GM12878 (cell line): ENCODE results near the gene GTSE1. TPM values are rescaled to one million over a fixed set of nuclear protein-coding genes. Genes with fewer than 3 reads are reported as not detected.

Source experiments
- ATF7 ChIP-seq: fragments of 450-650 bp; IDR thresholded peaks from 2 replicates; pipeline ENCODE4 v1.6.1; 2016; ENCODE audit warnings: low read depth, mild to moderate bottlenecking
- BMI1 ChIP-seq: fragments of 450-650 bp; IDR thresholded peaks from 2 replicates; pipeline ENCODE4 v1.6.1; 2016; ENCODE audit warnings: mild to moderate bottlenecking, moderate library complexity, borderline replicate concordance
- CBX5 ChIP-seq: sonication (generic); IDR thresholded peaks from 2 replicates; pipeline ENCODE4 v1.6.1; 2016; ENCODE audit warnings: low read depth, moderate library complexity, mild to moderate bottlenecking, inconsistent platforms
- CREM ChIP-seq: IDR thresholded peaks from 2 replicates; pipeline ENCODE4 v1.6.1; 2014; ENCODE audit warnings: antibody characterized with exemption, low read depth
- ESRRA ChIP-seq: IDR thresholded peaks from 2 replicates; pipeline ENCODE4 v1.6.1; 2012; ENCODE audit warnings: mild to moderate bottlenecking, low read length, improper control_type of control experiment
- FOS ChIP-seq: IDR thresholded peaks from 3 replicates; pipeline ENCODE4 v1.6.1; 2011; ENCODE audit warnings: borderline replicate concordance; ENCODE audit not compliant: insufficient read length; ENCODE audit errors: extremely low read depth
- GATAD2B ChIP-seq: fragments of 450-650 bp; conservative IDR thresholded peaks from 2 replicates; pipeline ENCODE4 v1.6.1; 2017; ENCODE audit warnings: low read depth, mild to moderate bottlenecking, moderate library complexity
- HDGF ChIP-seq: fragments of 450-650 bp; IDR thresholded peaks from 2 replicates; pipeline ENCODE4 v1.6.1; 2016; ENCODE audit warnings: antibody characterized with exemption
- IRF4 ChIP-seq: IDR thresholded peaks from 2 replicates; pipeline ENCODE4 v1.6.1; 2011; ENCODE audit warnings: low read depth, low read length
- MYC ChIP-seq: IDR thresholded peaks from 2 replicates; pipeline ENCODE4 v1.6.1; 2011; ENCODE audit warnings: mild to moderate bottlenecking, low read length, moderate library complexity, inconsistent platforms; ENCODE audit not compliant: insufficient read depth, insufficient replicate concordance, insufficient read length, severe bottlenecking
- NBN ChIP-seq: fragments of 450-650 bp; IDR thresholded peaks from 2 replicates; pipeline ENCODE4 v1.6.1; 2016
- NFIC ChIP-seq: IDR thresholded peaks from 2 replicates; pipeline ENCODE4 v1.6.1; 2012; ENCODE audit warnings: low read depth, mild to moderate bottlenecking, inconsistent platforms, low read length, moderate library complexity
- NFXL1 ChIP-seq: fragments of 450-650 bp; IDR thresholded peaks from 2 replicates; pipeline ENCODE4 v1.6.1; 2017; ENCODE audit warnings: antibody characterized with exemption, mild to moderate bottlenecking, borderline replicate concordance
- PML ChIP-seq: IDR thresholded peaks from 2 replicates; pipeline ENCODE4 v1.6.1; 2012; ENCODE audit warnings: low read length, inconsistent platforms
- POLR2A ChIP-seq: IDR thresholded peaks from 2 replicates; pipeline ENCODE4 v1.6.1; 2011; ENCODE audit warnings: low read depth, mild to moderate bottlenecking, low read length
- RB1 ChIP-seq: fragments of 450-650 bp; formaldehyde crosslinking; IDR thresholded peaks from 2 replicates; pipeline ENCODE4 v1.6.1; 2017; ENCODE audit warnings: mild to moderate bottlenecking, borderline replicate concordance
- SMARCA5 ChIP-seq: fragments of 450-650 bp; IDR thresholded peaks from 2 replicates; pipeline ENCODE4 v1.6.1; 2017; ENCODE audit warnings: mild to moderate bottlenecking
- TARDBP ChIP-seq: IDR thresholded peaks from 2 replicates; pipeline ENCODE4 v1.6.1; 2016; ENCODE audit warnings: borderline replicate concordance
- ZNF384 ChIP-seq: IDR thresholded peaks from 2 replicates; pipeline ENCODE4 v1.6.1; 2012; ENCODE audit warnings: low read depth, mild to moderate bottlenecking, low read length, improper control_type of control experiment, borderline replicate concordance
- ZNF622 ChIP-seq: fragments of 450-650 bp; IDR thresholded peaks from 2 replicates; pipeline ENCODE4 v1.6.1; 2017; ENCODE audit warnings: mild to moderate bottlenecking, inconsistent platforms
- polyA plus RNA-seq, 11 experiments: library from polyadenylated mRNA; depleted of rRNA in 4 of 11; unstranded in 6 of 11; stranded (reverse) in 5 of 11; fragments of >200 nt; fragmentation: Nextera tagmentation in 4 of 11; fragmentation: Illumina TruSeq in 1 of 11; extraction: Ambion mirVana in 4 of 11; extraction: Trizol in 1 of 11; gene quantifications; 1 replicate in 1 of 11; 2 replicates in 10 of 11; pipeline versions ENCODE4 v1.2.1 to v1.2.3, GENCODE V29; 2011 to 2016; ENCODE audit warnings: inconsistent platforms in 2 of 11, missing spikeins in 2 of 11, low read depth in 1 of 11
- total RNA-seq, 4 experiments: library from RNA; depleted of rRNA in 3 of 4; stranded (reverse); fragments of >200 nt in 3 of 4; fragmentation: Illumina TruSeq in 1 of 4; extraction: Trizol in 1 of 4; gene quantifications; 2 replicates each; pipeline versions ENCODE4 v1.2.1 to v1.2.3, GENCODE V29; 2013 to 2021
- TF ChIP-seq, protein P1 (sequence below), 3 experiments: IDR thresholded peaks in 2 of 3; conservative IDR thresholded peaks in 1 of 3; 2 replicates each; pipeline ENCODE4 v1.5.1; 2011; ENCODE audit warnings: low read depth in 3 of 3, low read length in 3 of 3, mild to moderate bottlenecking in 3 of 3, control low read depth in 2 of 3, moderate library complexity in 2 of 3, inconsistent platforms in 1 of 3, mixed read lengths in 1 of 3; ENCODE audit not compliant: control insufficient read depth in 2 of 3, insufficient read depth in 1 of 3; ENCODE audit errors: extremely low read depth in 1 of 3
- TF ChIP-seq, protein P2 (sequence below): IDR thresholded peaks from 2 replicates; pipeline ENCODE4 v1.6.1; 2011; ENCODE audit warnings: low read depth, mild to moderate bottlenecking, low read length, moderate library complexity, borderline replicate concordance; ENCODE audit errors: extremely low read depth
- TF ChIP-seq, protein P3 (sequence below): IDR thresholded peaks from 2 replicates; pipeline ENCODE4 v1.6.1; 2011; ENCODE audit warnings: borderline replicate concordance, low read depth, mild to moderate bottlenecking, moderate library complexity, low read length; ENCODE audit not compliant: insufficient read depth, poor library complexity, severe bottlenecking
- TF ChIP-seq, protein P4 (sequence below): IDR thresholded peaks from 2 replicates; pipeline ENCODE4 v1.6.1; 2012; ENCODE audit warnings: low read depth, low read length, improper control_type of control experiment
- TF ChIP-seq, protein P5 (sequence below): fragments of 450-650 bp; IDR thresholded peaks from 2 replicates; pipeline ENCODE4 v1.6.1; 2017; ENCODE audit warnings: borderline replicate concordance

Gene GTSE1
- total and polyA plus RNA-seq, 10 of the 15 experiments (the other 5 are each of a cell fraction or from before 2014, with no cell fraction given) = 6.6 to 46.2 (median 32.3) TPM

DNA sequence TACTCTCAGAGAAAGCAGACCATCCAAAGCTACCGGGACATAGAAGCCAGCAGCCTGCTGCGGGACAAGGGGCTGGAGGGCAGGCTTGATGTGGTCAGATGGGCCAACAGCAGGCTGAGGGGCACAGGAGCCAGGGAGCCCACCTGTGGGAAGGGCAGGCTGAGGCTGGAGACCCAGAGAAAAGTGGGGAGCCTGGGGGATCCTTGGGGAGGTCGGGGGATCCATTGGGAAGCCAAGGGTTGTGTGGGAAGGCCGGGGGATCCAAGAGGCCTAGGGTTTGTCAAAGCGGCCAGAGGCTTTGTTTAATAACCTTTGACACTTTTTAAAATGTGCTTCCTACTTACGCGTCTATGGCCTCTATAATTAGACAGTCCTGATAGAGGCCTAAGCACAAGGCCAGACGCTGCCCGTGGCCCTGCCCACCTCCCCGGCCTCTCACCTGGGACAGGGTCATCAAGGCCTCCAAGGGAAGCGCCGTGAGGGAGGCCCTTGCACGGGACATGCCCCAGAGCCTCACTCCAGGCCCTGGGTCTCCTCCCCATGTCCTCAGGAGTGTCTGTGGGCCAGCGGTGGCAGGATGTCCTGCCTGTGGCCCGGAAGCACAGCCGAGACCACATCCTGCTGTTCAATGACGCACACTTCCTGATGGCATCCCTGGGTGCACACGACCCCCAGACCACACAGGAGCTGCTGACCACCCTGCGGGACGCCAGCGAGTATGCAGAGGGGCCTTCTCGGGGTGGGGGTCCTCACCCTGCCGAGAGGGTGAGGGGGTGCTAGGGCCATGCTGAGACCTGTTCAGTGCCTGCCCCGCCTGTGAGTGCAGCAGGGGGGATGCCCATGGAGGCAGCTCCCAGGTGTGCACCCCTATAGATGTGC is 8.6 kb upstream of the GTSE1 start (continued):
- TF ChIP-seq, protein P1, sequence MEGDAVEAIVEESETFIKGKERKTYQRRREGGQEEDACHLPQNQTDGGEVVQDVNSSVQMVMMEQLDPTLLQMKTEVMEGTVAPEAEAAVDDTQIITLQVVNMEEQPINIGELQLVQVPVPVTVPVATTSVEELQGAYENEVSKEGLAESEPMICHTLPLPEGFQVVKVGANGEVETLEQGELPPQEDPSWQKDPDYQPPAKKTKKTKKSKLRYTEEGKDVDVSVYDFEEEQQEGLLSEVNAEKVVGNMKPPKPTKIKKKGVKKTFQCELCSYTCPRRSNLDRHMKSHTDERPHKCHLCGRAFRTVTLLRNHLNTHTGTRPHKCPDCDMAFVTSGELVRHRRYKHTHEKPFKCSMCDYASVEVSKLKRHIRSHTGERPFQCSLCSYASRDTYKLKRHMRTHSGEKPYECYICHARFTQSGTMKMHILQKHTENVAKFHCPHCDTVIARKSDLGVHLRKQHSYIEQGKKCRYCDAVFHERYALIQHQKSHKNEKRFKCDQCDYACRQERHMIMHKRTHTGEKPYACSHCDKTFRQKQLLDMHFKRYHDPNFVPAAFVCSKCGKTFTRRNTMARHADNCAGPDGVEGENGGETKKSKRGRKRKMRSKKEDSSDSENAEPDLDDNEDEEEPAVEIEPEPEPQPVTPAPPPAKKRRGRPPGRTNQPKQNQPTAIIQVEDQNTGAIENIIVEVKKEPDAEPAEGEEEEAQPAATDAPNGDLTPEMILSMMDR (IDR thresholded peaks at IDR 0.05 in 2 of 3, conservative IDR thresholded peaks at IDR 0.05 in 1 of 3; ENCODE audit: control insufficient read depth in 2 of 3, extremely low read depth in 1 of 3, insufficient read depth in 1 of 3, low read depth in 3 of 3, low read length in 3 of 3) = no peak
- TF ChIP-seq PML (peak; percentile 66; the same call in 1 of the 2 replicates), GATAD2B (peak; percentile 82; the same call in 1 of the 2 replicates), POLR2A (peak; percentile 94), HDGF (peak; percentile 63; the same call in 1 of the 2 replicates), FOS (no peak), ESRRA (no peak), IRF4 (no peak), ZNF622 (no peak), CBX5 (no peak), MYC (no peak), NFIC (no peak; the same call in 1 of the 2 replicates), NFXL1 (no peak), CREM (peak; percentile 79), RB1 (no peak; the same call in 1 of the 2 replicates), ZNF384 (no peak), SMARCA5 (no peak), TARDBP (no peak), NBN (peak; percentile 59), BMI1 (no peak), ATF7 (peak; percentile 90)
- TF ChIP-seq, protein P2, sequence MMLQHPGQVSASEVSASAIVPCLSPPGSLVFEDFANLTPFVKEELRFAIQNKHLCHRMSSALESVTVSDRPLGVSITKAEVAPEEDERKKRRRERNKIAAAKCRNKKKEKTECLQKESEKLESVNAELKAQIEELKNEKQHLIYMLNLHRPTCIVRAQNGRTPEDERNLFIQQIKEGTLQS = no peak
- TF ChIP-seq, protein P3, sequence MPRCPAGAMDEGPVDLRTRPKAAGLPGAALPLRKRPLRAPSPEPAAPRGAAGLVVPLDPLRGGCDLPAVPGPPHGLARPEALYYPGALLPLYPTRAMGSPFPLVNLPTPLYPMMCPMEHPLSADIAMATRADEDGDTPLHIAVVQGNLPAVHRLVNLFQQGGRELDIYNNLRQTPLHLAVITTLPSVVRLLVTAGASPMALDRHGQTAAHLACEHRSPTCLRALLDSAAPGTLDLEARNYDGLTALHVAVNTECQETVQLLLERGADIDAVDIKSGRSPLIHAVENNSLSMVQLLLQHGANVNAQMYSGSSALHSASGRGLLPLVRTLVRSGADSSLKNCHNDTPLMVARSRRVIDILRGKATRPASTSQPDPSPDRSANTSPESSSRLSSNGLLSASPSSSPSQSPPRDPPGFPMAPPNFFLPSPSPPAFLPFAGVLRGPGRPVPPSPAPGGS = no peak
- TF ChIP-seq, protein P4, sequence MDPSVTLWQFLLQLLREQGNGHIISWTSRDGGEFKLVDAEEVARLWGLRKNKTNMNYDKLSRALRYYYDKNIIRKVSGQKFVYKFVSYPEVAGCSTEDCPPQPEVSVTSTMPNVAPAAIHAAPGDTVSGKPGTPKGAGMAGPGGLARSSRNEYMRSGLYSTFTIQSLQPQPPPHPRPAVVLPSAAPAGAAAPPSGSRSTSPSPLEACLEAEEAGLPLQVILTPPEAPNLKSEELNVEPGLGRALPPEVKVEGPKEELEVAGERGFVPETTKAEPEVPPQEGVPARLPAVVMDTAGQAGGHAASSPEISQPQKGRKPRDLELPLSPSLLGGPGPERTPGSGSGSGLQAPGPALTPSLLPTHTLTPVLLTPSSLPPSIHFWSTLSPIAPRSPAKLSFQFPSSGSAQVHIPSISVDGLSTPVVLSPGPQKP = peak; percentile 44; the same call in 1 of the 2 replicates
- TF ChIP-seq, protein P5, sequence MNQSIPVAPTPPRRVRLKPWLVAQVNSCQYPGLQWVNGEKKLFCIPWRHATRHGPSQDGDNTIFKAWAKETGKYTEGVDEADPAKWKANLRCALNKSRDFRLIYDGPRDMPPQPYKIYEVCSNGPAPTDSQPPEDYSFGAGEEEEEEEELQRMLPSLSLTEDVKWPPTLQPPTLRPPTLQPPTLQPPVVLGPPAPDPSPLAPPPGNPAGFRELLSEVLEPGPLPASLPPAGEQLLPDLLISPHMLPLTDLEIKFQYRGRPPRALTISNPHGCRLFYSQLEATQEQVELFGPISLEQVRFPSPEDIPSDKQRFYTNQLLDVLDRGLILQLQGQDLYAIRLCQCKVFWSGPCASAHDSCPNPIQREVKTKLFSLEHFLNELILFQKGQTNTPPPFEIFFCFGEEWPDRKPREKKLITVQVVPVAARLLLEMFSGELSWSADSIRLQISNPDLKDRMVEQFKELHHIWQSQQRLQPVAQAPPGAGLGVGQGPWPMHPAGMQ = no peak
